Keratinocyte (primary cell): ENCODE measurements around the gene NADSYN1. TPM values are rescaled to one million over a fixed set of nuclear protein-coding genes. Genes with fewer than 3 reads are reported as not detected.

Source experiments
- DNase-seq: peaks from one replicate; pipeline ENCODE4 v3.0.0-alpha.2; 2011; ENCODE audit warnings: low read depth, missing footprints, low spot score
- FAIRE-seq: peaks from 2 replicates; lab custom pipeline; 2011; peaks lifted over from hg19 to GRCh38; lab: Jason Lieb, UNC
- H2AFZ ChIP-seq: 2 replicates; pipeline ENCODE4 v1.6.0; 2012; ENCODE audit warnings: low read length, control low read depth, inconsistent platforms; ENCODE audit not compliant: control insufficient read depth
- H3K27ac ChIP-seq: 2 replicates; pipeline ENCODE4 v1.5.1; 2011; ENCODE audit warnings: low read length; ENCODE audit not compliant: control insufficient read depth, insufficient read depth
- H3K27me3 ChIP-seq: 3 replicates; pipeline ENCODE4 v1.6.0; 2011; ENCODE audit warnings: low read length; ENCODE audit not compliant: control insufficient read depth, insufficient read depth; ENCODE audit errors: extremely low read depth
- H3K36me3 ChIP-seq, 2 experiments: 2 replicates in 1 of 2; 3 replicates in 1 of 2; pipeline ENCODE4 v1.5.1; 2011; ENCODE audit warnings: low read length in 2 of 2, mild to moderate bottlenecking in 1 of 2; ENCODE audit not compliant: control insufficient read depth in 2 of 2, insufficient read depth in 2 of 2; ENCODE audit errors: extremely low read depth in 1 of 2
- H3K4me1 ChIP-seq: 3 replicates; pipeline ENCODE4 v1.5.1; 2011; ENCODE audit warnings: low read length; ENCODE audit not compliant: control insufficient read depth, insufficient read depth; ENCODE audit errors: extremely low read depth
- H3K4me2 ChIP-seq: 3 replicates; pipeline ENCODE4 v1.6.0; 2011; ENCODE audit warnings: low read depth, low read length; ENCODE audit not compliant: control insufficient read depth, insufficient read depth; ENCODE audit errors: extremely low read depth
- H3K4me3 ChIP-seq, 3 experiments: fragments of 200-600 bp in 1 of 3; sonication (generic) in 1 of 3; 2 replicates in 2 of 3; 3 replicates in 1 of 3; pipeline ENCODE4 v1.5.1; 2011 to 2016; ENCODE audit warnings: low read length in 3 of 3, mild to moderate bottlenecking in 3 of 3, control low read depth in 2 of 3, inconsistent platforms in 1 of 3, low read depth in 1 of 3, mixed read lengths in 1 of 3, mixed run types in 1 of 3, moderate library complexity in 1 of 3; ENCODE audit not compliant: control insufficient read depth in 2 of 3, insufficient read depth in 2 of 3; ENCODE audit errors: extremely low read depth in 1 of 3
- H3K79me2 ChIP-seq: 2 replicates; pipeline ENCODE4 v1.6.0; 2012; ENCODE audit warnings: low read length; ENCODE audit not compliant: control insufficient read depth, insufficient read depth
- H3K9ac ChIP-seq: 3 replicates; pipeline ENCODE4 v1.6.0; 2011; ENCODE audit warnings: low read length; ENCODE audit not compliant: control insufficient read depth, insufficient read depth; ENCODE audit errors: extremely low read depth
- H3K9me1 ChIP-seq: 3 replicates; pipeline ENCODE4 v1.6.0; 2011; ENCODE audit warnings: low read length; ENCODE audit not compliant: control insufficient read depth, insufficient read depth; ENCODE audit errors: extremely low read depth
- H3K9me3 ChIP-seq: 2 replicates; pipeline ENCODE4 v1.5.1; 2012; ENCODE audit warnings: low read depth, low read length; ENCODE audit not compliant: control insufficient read depth
- H4K20me1 ChIP-seq: 3 replicates; pipeline ENCODE4 v1.6.0; 2011; ENCODE audit warnings: low read length; ENCODE audit not compliant: control insufficient read depth, insufficient read depth; ENCODE audit errors: extremely low read depth
- CTCF ChIP-seq, 3 experiments: IDR thresholded peaks in 1 of 3; conservative IDR thresholded peaks in 1 of 3; optimal IDR thresholded peaks in 1 of 3; 2 replicates in 2 of 3; 3 replicates in 1 of 3; pipeline versions ENCODE3 to v1.5.1; 2011; ENCODE audit warnings: low read length in 3 of 3, mild to moderate bottlenecking in 3 of 3, moderate library complexity in 2 of 3, control low read depth in 1 of 3, inconsistent platforms in 1 of 3; ENCODE audit not compliant: insufficient read depth in 2 of 3; ENCODE audit errors: extremely low read depth in 1 of 3
- EZH2 ChIP-seq: IDR thresholded peaks from one replicate; pipeline ENCODE4 v1.6.1; 2012; ENCODE audit warnings: inconsistent platforms, mild to moderate bottlenecking, low read length, moderate library complexity
- dilution Hi-C: fragments of 300-500 bp; cut with MboI; formaldehyde crosslinking; loops from one replicate; pipeline ENCODE4 v1.7.0; 2020; ENCODE audit warnings: low sequenced_read_pairs; ENCODE audit not compliant: extremely low pct_ligation_motif_present
- polyA plus RNA-seq, 5 experiments: library from polyadenylated mRNA; depleted of rRNA in 3 of 5; stranded (reverse) in 3 of 5; stranded (forward) in 1 of 5; unstranded in 1 of 5; fragments of >200 nt; gene quantifications; 1 replicate in 1 of 5; 2 replicates in 3 of 5; 3 replicates in 1 of 5; pipeline versions ENCODE4 v1.2.1 to v1.2.3, GENCODE V29; 2011 to 2012; ENCODE audit warnings: missing spikeins in 2 of 5, low read depth in 1 of 5, low replicate concordance in 1 of 5

Gene NADSYN1
- polyA plus RNA-seq, 1 donor (not counting 4 experiments of a cell fraction or from before 2014, with no cell fraction given): 51.5 TPM

GRCh38 chr11:71505001-71505400, 52.0 kb downstream of the NADSYN1 start:
- Histone ChIP-seq H3K9me1 (no peaks in the 10 kb centered on the region), H3K9ac (no peak overlapping the region), H3K9me3 (no peaks in the 10 kb centered on the region), H3K79me2 (no peaks in the 10 kb centered on the region), H3K27ac (no peak overlapping the region), H3K36me3 (peaks cover 0 to 16% of the 10 kb centered on the region in 2 experiments), H3K4me1 (no peaks in the 10 kb centered on the region), H4K20me1 (no peaks in the 10 kb centered on the region), H3K27me3 (no peaks in the 10 kb centered on the region), H3K4me3 (no peak overlapping the region), H2AFZ (no peak overlapping the region), H3K4me2 (no peak overlapping the region)
- no peak for FAIRE-seq
- TF ChIP-seq EZH2 (no peak), CTCF (optimal IDR thresholded peaks at IDR 0.05 in 1 of 3, IDR thresholded peaks at IDR 0.05 in 1 of 3, conservative IDR thresholded peaks at IDR 0.05 in 1 of 3; ENCODE audit: extremely low read depth in 1 of 3, insufficient read depth in 2 of 3, low read length in 3 of 3) (no peak)
- DNase-seq: no peak
- dilution Hi-C loops: no loop called here

GRCh38 chr11:71505781-71506180, 52.8 kb downstream of the NADSYN1 start:
- H3K4me3 ChIP-seq: no peak overlapping the region
- dilution Hi-C loops: no loop called here
- FAIRE-seq: no peak

More at GRCh38 chr11:71505781-71506180, 52.8 kb downstream of the NADSYN1 start:
- Histone ChIP-seq H4K20me1 (no peaks in the 10 kb centered on the region), H3K9ac (no peak overlapping the region), H3K9me3 (no peaks in the 10 kb centered on the region), H3K4me2 (no peak overlapping the region), H3K4me1 (no peaks in the 10 kb centered on the region), H2AFZ (no peak overlapping the region), H3K79me2 (no peaks in the 10 kb centered on the region), H3K27me3 (no peaks in the 10 kb centered on the region), H3K27ac (no peak overlapping the region), H3K36me3 (peaks cover 0 to 13% of the 10 kb centered on the region in 2 experiments), H3K9me1 (no peaks in the 10 kb centered on the region)
- no peak for DNase-seq
- TF ChIP-seq CTCF (optimal IDR thresholded peaks at IDR 0.05 in 1 of 3, IDR thresholded peaks at IDR 0.05 in 1 of 3, conservative IDR thresholded peaks at IDR 0.05 in 1 of 3; ENCODE audit: extremely low read depth in 1 of 3, insufficient read depth in 2 of 3, low read length in 3 of 3): no peak
- no peak for TF ChIP-seq EZH2
